MV-4-11 (cell line): Measurements from ENCODE around the gene SBK1.
"Not testable (repeated sequence)": the region's sequence is repeated elsewhere in the genome, so short reads cannot be mapped to it uniquely, and the experiment has no call there.

Experiments used
- DNase-seq: peaks from one replicate; lab custom pipeline; 2025; lab: John Stamatoyannopoulos, UW

SBK1 gene

GRCh38 chr16:28335678-28336077 lies 43.4 kb downstream of the SBK1 start:
- DNase-seq = not testable (repeated sequence)

DNA sequence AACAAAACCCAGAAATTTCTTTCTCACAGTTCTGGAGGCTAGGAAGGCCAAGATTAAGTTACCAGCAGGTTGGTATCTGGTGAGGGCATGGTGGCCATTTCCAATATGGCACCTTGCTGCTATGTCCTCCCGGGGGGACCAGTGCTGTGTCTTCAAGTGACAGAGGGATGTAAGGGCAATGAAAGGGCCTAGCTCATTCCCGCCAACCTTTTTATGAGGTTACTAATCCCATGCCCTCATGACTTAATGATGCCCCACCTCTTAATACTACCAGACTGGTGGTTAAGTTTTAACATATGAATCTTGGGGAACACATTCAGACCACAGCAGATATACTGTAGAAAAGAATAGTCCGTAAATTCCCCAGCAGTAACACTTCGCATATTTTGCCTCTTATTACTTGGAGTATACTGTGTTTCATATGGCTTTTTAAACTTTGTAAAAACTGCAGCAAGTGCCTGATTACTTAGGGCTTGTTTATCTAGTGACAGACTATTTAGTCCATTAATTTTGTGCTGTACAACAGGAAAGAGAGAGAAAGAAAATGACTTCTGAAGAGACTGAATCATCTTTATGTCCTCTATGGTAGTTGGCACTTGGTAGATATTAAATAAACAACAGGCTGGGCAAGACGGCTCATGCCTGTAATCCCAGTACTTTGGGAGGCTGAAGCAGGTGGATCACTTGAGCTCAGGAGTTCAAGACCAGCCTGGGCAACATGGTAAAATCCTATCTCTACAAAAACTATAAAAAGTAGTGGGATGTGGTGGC lies 44.8 kb downstream of the SBK1 start:
- DNase-seq = not testable (repeated sequence)

- not testable (repeated sequence) for DNase-seq
Measured at GRCh38 chr16:28338230-28338629, 45.9 kb downstream of the SBK1 start.

GRCh38 chr16:28362600-28362999 lies 70.3 kb downstream of the SBK1 start:
- not testable (repeated sequence) for DNase-seq

GRCh38 chr16:28363408-28363807 lies 71.1 kb downstream of the SBK1 start, which contains the start of gene NPIPB6:
Gene NPIPB6 (minus strand): TSS chr16:28363508. CDS start chr16:28362822, 686 bp downstream.
- not testable (repeated sequence) for DNase-seq

- DNase-seq = not testable (repeated sequence)
Measured at GRCh38 chr16:28364268-28365173, 72.2 kb downstream of the SBK1 start.

DNA sequence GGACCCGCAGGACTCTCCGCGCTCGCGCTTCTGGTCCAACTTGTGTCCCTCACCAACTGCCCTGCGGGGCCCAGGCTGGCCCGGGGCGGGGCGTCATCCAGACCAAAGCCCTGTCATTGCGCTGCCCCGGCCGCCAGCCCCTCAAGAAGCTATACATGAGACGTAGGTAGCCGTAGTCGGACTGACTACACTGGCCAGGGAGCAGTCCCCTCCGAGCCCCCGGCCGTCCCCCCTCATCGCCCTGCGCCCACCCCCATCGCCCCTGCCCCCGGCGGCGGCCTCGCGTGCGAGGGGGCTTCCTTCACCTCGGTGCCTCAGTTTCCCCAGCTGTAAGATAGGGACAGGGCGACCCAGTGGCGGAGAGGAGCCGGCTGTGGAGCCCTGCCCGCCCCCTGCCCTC lies 75.6 kb downstream of the SBK1 start:
- DNase-seq = not testable (repeated sequence)
